Left lung (tissue), 10 donors: ENCODE measurements around the gene OBP2B. TPM values are rescaled to one million over a fixed set of nuclear protein-coding genes. Genes with fewer than 3 reads are reported as not detected.
"Not testable (repeated sequence)": the region's sequence is repeated elsewhere in the genome, so short reads cannot be mapped to it uniquely, and the experiment has no call there.

Experiments
- ATAC-seq: fragments of 200-7000 bp; cut with Tn5 transposase; one replicate; pipeline ENCODE4 v1.9.1; 2020; ENCODE audit warnings: moderate library complexity
- DNase-seq, 4 donors: peaks; one replicate each; pipeline ENCODE4 v3.0.0-alpha.2; 2013 to 2020
- H3K27ac ChIP-seq, 2 donors: fragments of 200-600 bp; sonication (generic) in 1 of 2; one replicate each; pipeline versions ENCODE4 v1.5.0 to v1.8.0; 2020 to 2021
- H3K27me3 ChIP-seq, 2 donors: fragments of 200-600 bp; sonication (generic) in 1 of 2; one replicate each; pipeline versions ENCODE4 v1.5.0 to v1.8.0; 2020 to 2021
- H3K36me3 ChIP-seq, 2 donors: fragments of 200-600 bp; sonication (generic) in 1 of 2; one replicate each; pipeline versions ENCODE4 v1.5.0 to v1.8.0; 2020 to 2021
- H3K4me1 ChIP-seq, 2 donors: fragments of 200-600 bp; one replicate each; pipeline ENCODE4 v1.8.0; 2021
- H3K4me3 ChIP-seq, 2 donors: fragments of 200-600 bp; sonication (generic) in 1 of 2; one replicate each; pipeline versions ENCODE4 v1.5.0 to v1.8.0; 2020 to 2021; ENCODE audit warnings: mild to moderate bottlenecking in 1 of 2
- H3K9me3 ChIP-seq, 2 donors: fragments of 200-600 bp; sonication (generic) in 1 of 2; one replicate each; pipeline versions ENCODE4 v1.5.0 to v1.8.0; 2020 to 2021
- intact Hi-C, 2 donors: fragments of 100-400 bp; cut with DNase I; formaldehyde crosslinking; loops; one replicate each; pipeline versions ENCODE4 v1.11.2 to v1.14.2; 2022
- polyA plus RNA-seq, 6 donors: library from polyadenylated mRNA; unstranded; fragments of 120-200 nt; gene quantifications; one replicate each; pipeline ENCODE4 v1.2.1, GENCODE V29; 2013; ENCODE audit not compliant: insufficient read length in 6 of 6
- total RNA-seq, 2 donors: library from RNA; stranded (reverse); fragmentation: NEBNext Ultra II Directional; extraction: Animal tissue kit (Norgen Biotek cat#: 25700); gene quantifications; one replicate each; pipeline ENCODE4 v1.2.1, GENCODE V29; 2021
- TF ChIP-seq, protein P1 (sequence below), 2 donors: fragments of 200-600 bp; sonication (generic) in 1 of 2; IDR thresholded peaks; one replicate each; pipeline versions ENCODE4 v1.5.0 to v1.8.0; 2021; ENCODE audit warnings: antibody characterized with exemption in 2 of 2
- donor health status: DM: no; HTN: yes; CAD: no.
- donor health status: DM: no; HTN: no; CAD: no.

OBP2B gene
- total and polyA plus RNA-seq, 8 donors: not detected

DNA sequence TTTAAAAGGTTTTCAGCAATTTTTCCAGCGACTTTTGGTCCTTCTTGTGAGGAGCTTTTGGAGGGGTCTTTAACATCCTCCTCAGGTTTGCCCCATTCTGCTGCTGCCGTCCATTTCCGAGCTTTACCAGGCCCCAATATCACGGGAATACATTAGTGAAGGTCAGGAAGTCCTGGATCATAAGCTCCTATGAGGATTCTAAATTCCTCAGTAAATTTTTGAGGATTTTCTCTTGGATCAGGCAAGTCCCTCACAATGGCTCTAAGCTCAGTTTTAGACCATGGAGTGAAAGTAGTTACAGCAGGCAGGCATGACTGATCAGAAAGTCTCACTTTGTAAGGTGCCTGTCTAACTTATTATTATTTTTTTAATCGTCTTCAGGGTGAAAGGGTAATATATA, 28.1 kb downstream of the OBP2B start:
- intact Hi-C loops: loop anchor here in 1 of 2 donors (10.0 kb wide), 1 partner anchor 304 kb away; no protein-coding TSS in a partner anchor
- DNase-seq (no peak), ATAC-seq (no peak)
- no peaks in the 10 kb centered on the region for H3K9me3 ChIP-seq
- TF ChIP-seq, protein P1, sequence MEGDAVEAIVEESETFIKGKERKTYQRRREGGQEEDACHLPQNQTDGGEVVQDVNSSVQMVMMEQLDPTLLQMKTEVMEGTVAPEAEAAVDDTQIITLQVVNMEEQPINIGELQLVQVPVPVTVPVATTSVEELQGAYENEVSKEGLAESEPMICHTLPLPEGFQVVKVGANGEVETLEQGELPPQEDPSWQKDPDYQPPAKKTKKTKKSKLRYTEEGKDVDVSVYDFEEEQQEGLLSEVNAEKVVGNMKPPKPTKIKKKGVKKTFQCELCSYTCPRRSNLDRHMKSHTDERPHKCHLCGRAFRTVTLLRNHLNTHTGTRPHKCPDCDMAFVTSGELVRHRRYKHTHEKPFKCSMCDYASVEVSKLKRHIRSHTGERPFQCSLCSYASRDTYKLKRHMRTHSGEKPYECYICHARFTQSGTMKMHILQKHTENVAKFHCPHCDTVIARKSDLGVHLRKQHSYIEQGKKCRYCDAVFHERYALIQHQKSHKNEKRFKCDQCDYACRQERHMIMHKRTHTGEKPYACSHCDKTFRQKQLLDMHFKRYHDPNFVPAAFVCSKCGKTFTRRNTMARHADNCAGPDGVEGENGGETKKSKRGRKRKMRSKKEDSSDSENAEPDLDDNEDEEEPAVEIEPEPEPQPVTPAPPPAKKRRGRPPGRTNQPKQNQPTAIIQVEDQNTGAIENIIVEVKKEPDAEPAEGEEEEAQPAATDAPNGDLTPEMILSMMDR (IDR thresholded peaks at IDR 0.05): no peak
- no peak overlapping the region for H3K4me3 ChIP-seq
- H3K27ac ChIP-seq: no peak overlapping the region
- H3K4me1 ChIP-seq: peaks cover 0 to 5% of the 10 kb centered on the region in 2 donors
- no peaks in the 10 kb centered on the region for H3K36me3 ChIP-seq
- peaks cover 0 to 35% of the 10 kb centered on the region in 2 donors for H3K27me3 ChIP-seq

DNA sequence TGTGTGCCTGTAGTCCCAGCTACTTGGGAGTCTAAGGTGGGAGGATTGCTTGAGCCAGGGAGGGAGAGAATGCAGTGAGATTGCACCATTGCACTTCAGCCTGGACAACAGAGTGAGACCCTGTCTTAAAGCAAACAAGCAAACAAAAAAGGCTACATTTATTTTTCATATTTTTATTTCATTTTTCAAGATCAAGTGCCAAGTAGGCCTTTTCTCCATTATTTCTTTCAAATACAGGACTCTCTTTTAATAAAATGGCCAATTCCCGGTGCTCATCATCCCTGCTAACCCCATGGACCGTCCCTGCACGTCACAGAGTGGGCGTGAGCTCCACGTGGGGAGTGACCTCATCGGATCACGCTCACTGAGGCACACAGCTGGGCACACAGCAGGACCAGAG, 36.0 kb downstream of the OBP2B start:
- TF ChIP-seq, protein P1 (IDR thresholded peaks at IDR 0.05): no peak
- Histone ChIP-seq H3K36me3 (no peaks in the 10 kb centered on the region), H3K4me3 (no peak overlapping the region), H3K27me3 (peaks cover 0 to 26% of the 10 kb centered on the region in 2 donors), H3K9me3 (no peaks in the 10 kb centered on the region), H3K4me1 (no peaks in the 10 kb centered on the region), H3K27ac (no peak overlapping the region)
- intact Hi-C loops: no loop called here
- no peak for ATAC-seq
- no peak for DNase-seq

DNA sequence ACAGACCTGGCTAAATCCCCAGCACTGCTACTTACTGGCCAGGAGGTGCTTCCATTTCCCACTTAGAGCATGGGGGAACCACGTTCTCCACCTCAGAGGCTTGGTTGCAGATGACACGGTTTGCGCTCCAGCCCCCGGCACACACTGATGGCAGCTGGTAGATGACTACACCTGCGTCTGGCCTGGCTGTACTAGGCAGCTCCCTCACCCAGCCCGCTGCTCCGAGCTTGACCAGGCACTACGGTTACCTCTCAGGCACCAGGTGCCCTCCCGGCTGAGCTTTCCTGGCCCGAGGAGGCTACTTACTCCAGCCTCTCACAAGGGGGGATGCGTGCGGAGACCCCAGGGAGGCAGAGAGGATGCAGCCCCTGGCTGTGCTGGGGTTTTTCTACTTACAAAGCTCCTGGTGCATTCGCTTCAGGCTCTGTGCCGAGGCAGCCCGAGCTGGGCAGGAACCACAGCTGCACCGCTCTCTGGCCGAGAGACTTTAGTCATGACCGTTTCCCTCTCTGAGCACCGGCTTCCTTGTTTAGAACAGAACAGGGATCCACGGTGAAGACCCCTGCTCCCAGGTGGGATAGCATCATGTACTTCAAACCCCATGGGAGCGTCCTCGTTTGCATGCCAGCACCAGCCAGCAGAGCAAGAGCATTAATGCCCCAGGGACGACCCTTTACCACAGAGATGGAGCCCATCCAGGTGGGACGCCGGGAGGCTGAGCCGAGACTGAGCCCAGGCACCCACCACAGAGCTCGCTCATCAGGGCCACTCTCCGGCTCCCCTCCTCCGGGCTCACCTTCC, 37.7 kb downstream of the OBP2B start:
- no peak for ATAC-seq
- H3K27me3 ChIP-seq: peaks cover 0 to 17% of the 10 kb centered on the region in 2 donors
- TF ChIP-seq, protein P1 (IDR thresholded peaks at IDR 0.05): no peak
- no peaks in the 10 kb centered on the region for H3K36me3 ChIP-seq
- no peaks in the 10 kb centered on the region for H3K9me3 ChIP-seq
- no peak overlapping the region for H3K27ac ChIP-seq
- intact Hi-C loops: no loop called here
- no peak overlapping the region for H3K4me3 ChIP-seq
- DNase-seq: no peak
- H3K4me1 ChIP-seq: no peaks in the 10 kb centered on the region

DNA sequence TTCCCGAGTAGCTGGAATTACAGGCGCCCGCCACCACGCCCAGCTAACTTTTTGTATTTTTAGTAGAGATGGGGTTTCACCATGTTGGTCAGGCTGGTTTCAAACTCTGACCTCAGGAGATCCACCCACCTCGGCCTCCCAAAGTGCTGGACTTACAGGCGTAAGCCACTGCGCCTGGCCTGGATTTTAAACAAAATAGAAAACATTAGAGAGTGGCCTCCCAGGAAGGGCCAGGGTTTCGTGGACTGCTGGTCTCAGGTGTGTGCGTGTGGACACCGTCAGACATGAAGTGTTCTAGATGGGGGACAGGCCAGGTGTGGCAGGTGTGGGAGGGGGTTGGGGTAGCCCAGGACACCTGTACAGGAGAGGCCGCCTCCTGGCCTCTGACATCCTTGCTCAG, 38.3 kb downstream of the OBP2B start:
- Histone ChIP-seq H3K36me3 (no peaks in the 10 kb centered on the region), H3K27me3 (peaks cover 0 to 11% of the 10 kb centered on the region in 2 donors), H3K4me3 (no peak overlapping the region), H3K4me1 (no peaks in the 10 kb centered on the region), H3K9me3 (no peaks in the 10 kb centered on the region), H3K27ac (no peak overlapping the region)
- DNase-seq: no peak
- ATAC-seq: no peak
- TF ChIP-seq, protein P1 (IDR thresholded peaks at IDR 0.05): no peak
- intact Hi-C loops: no loop called here

DNA sequence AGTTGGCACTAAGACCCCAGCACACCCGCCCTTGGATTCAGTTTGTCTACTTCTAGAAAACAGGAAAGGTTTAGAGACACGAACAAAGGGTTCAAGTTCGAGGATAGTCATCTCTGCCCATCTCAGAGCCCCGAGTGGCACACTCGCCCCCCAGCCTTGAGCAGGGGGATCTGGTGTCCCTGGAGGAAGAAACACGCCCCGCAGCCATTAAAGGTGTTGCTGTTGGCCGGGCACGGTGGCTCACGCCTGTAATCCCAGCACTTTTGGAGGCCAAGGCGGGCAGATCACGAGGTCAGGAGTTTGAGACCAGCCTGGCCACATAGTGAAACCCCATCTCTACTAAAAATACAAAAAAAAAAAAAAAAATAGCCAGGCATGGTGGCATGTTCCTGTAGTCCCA, 39.4 kb downstream of the OBP2B start:
- H3K4me1 ChIP-seq, H3K9me3 ChIP-seq, H3K27ac ChIP-seq, H3K36me3 ChIP-seq, H3K4me3 ChIP-seq, intact Hi-C loops, DNase-seq, ATAC-seq: not testable (repeated sequence)
- H3K27me3 ChIP-seq: peaks cover 0 to 11% of the 10 kb centered on the region in 2 donors
